HG03575 (cell line): ENCODE measurements around the gene PLB1.

Experiments used
- ATAC-seq: cut with Tn5 transposase; IDR thresholded peaks from one replicate; pipeline ENCODE4 v1.9.1; 2021; ENCODE audit not compliant: unreplicated experiment, insufficient number of reproducible peaks, low FRiP score; ENCODE audit errors: extremely low read depth

PLB1 gene

GRCh38 chr2:28577791-28578680 lies 82.2 kb downstream of the PLB1 start:
- no peak for ATAC-seq

GRCh38 chr2:28578774-28579173 lies 82.9 kb downstream of the PLB1 start:
- ATAC-seq: no peak

- no peak for ATAC-seq
These were observed 83.7 kb downstream of the PLB1 start for GRCh38 chr2:28579606-28580005.

GRCh38 chr2:28580078-28580477 lies 84.2 kb downstream of the PLB1 start:
- ATAC-seq: no peak

- ATAC-seq: no peak
These were observed 85.5 kb downstream of the PLB1 start for GRCh38 chr2:28581312-28581711.

GRCh38 chr2:28582152-28582551 lies 86.3 kb downstream of the PLB1 start:
- no peak for ATAC-seq

- no peak for ATAC-seq
These were observed 86.7 kb downstream of the PLB1 start for GRCh38 chr2:28582595-28582994.

GRCh38 chr2:28583899-28584553 lies 88.2 kb downstream of the PLB1 start:
- ATAC-seq: no peak

- no peak for ATAC-seq
These were observed 91.0 kb downstream of the PLB1 start for GRCh38 chr2:28586867-28587266.

GRCh38 chr2:28587526-28588291 lies 91.8 kb downstream of the PLB1 start:
- no peak for ATAC-seq

GRCh38 chr2:28588292-28588670 lies 92.4 kb downstream of the PLB1 start:
- ATAC-seq: no peak

- ATAC-seq: no peak
These were observed 94.0 kb downstream of the PLB1 start for GRCh38 chr2:28589746-28590463.

GRCh38 chr2:28590496-28591301 lies 94.8 kb downstream of the PLB1 start:
- no peak for ATAC-seq

GRCh38 chr2:28591711-28592335 lies 96.0 kb downstream of the PLB1 start:
- ATAC-seq: no peak

GRCh38 chr2:28592481-28592880 lies 96.6 kb downstream of the PLB1 start:
- ATAC-seq: no peak

- ATAC-seq: no peak
These were observed 97.4 kb downstream of the PLB1 start for GRCh38 chr2:28593160-28593755.

- ATAC-seq: no peak
These were observed 98.1 kb downstream of the PLB1 start for GRCh38 chr2:28594000-28594331.
